Karpas-422 (cell line): Measurements from ENCODE around the gene MORC1. TPM values are rescaled to one million over a fixed set of nuclear protein-coding genes. Genes with fewer than 3 reads are reported as not detected.

ENCODE experiments used
- DNase-seq: peaks from one replicate; pipeline ENCODE4 v3.0.0-alpha.2; 2015
- H2AFZ ChIP-seq: fragments of 200-600 bp; sonication (generic); 2 replicates; pipeline ENCODE4 v1.6.1; 2014; ENCODE audit warnings: antibody characterized with exemption, low read length, mixed read lengths
- H3K27ac ChIP-seq: fragments of 200-600 bp; sonication (generic); 2 replicates; pipeline ENCODE4 v1.5.1; 2014; ENCODE audit warnings: mild to moderate bottlenecking, low read length, moderate library complexity
- H3K27me3 ChIP-seq: fragments of 200-600 bp; sonication (generic); 2 replicates; pipeline ENCODE4 v1.6.1; 2014; ENCODE audit warnings: low read length, mixed read lengths
- H3K36me3 ChIP-seq: fragments of 200-600 bp; sonication (generic); 2 replicates; pipeline ENCODE4 v1.6.1; 2014; ENCODE audit warnings: low read length, mixed read lengths; ENCODE audit not compliant: insufficient read depth
- H3K4me1 ChIP-seq: fragments of 200-600 bp; sonication (generic); 2 replicates; pipeline ENCODE4 v1.6.1; 2014; ENCODE audit warnings: mild to moderate bottlenecking, low read length, mixed read lengths
- H3K4me2 ChIP-seq: fragments of 200-600 bp; sonication (generic); 2 replicates; pipeline ENCODE4 v1.6.1; 2014; ENCODE audit warnings: low read length, low read depth, mild to moderate bottlenecking; ENCODE audit not compliant: poor library complexity, severe bottlenecking
- H3K4me3 ChIP-seq: fragments of 200-600 bp; sonication (generic); 2 replicates; pipeline ENCODE4 v1.5.1; 2014; ENCODE audit warnings: mild to moderate bottlenecking, antibody characterized with exemption, low read length, mixed read lengths
- H3K79me2 ChIP-seq: fragments of 200-600 bp; sonication (generic); 2 replicates; pipeline ENCODE4 v1.6.1; 2014; ENCODE audit warnings: mild to moderate bottlenecking, low read length, mixed read lengths
- H3K9ac ChIP-seq: fragments of 200-600 bp; sonication (generic); 2 replicates; pipeline ENCODE4 v1.6.0; 2014; ENCODE audit warnings: low read length
- H3K9me2 ChIP-seq: fragments of 200-600 bp; sonication (generic), shearing (Covaris generic); replicated peaks from 2 replicates; pipeline ENCODE4 v1.6.0; 2014; ENCODE audit warnings: mild to moderate bottlenecking, low read length, moderate library complexity; ENCODE audit not compliant: insufficient read depth
- H3K9me3 ChIP-seq: fragments of 300-700, 200-600 bp; sonication (generic); 2 replicates; pipeline ENCODE4 v1.6.1; 2014; ENCODE audit warnings: low read length, mixed read lengths
- H4K20me1 ChIP-seq: fragments of 200-600 bp; sonication (generic); 2 replicates; pipeline ENCODE4 v1.6.1; 2014; ENCODE audit warnings: mild to moderate bottlenecking, antibody characterized with exemption, low read length, low read depth; ENCODE audit not compliant: insufficient read depth
- small RNA-seq: library from RNA; depleted of rRNA; stranded (forward); fragments of <200 nt; gene quantifications from one replicate; pipeline ENCODE3, GENCODE V24; 2014
- total RNA-seq: library from RNA; depleted of rRNA; stranded (reverse); fragments of >200 nt; shearing (Covaris generic); gene quantifications from 2 replicates; pipeline ENCODE4 v1.2.3, GENCODE V29; 2014; ENCODE audit warnings: low replicate concordance; rRNA removed

Gene MORC1
- total RNA-seq, 1 experiment from 2014 or later = not detected

DNA sequence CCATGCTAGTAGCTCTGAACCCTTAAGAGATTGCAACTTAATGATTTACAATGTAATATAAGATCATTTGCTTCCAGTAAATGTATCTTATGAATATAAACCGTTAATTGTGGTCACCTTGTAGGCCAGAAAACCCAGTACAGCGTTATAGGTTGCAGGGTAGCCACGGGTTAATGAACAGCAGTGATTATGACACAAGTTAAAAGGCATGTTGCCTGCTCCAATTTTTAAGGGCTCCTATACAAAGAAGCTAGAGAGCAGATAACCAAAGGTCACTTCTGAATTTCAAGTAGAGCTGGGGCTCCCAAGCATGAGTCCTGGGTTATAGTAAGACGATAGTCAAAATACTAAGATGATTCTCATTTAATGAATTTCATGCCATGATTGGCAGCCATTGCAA, 177.8 kb downstream of the MORC1 start:
- DNase-seq = no peak
- Histone ChIP-seq H3K79me2 (no peaks in the 10 kb centered on the region), H3K4me3 (no peak overlapping the region), H3K27me3 (no peaks in the 10 kb centered on the region), H3K36me3 (no peaks in the 10 kb centered on the region), H4K20me1 (no peaks in the 10 kb centered on the region), H3K27ac (no peak overlapping the region), H2AFZ (no peak overlapping the region), H3K4me1 (no peaks in the 10 kb centered on the region), H3K4me2 (no peak overlapping the region), H3K9ac (no peak overlapping the region), H3K9me3 (no peaks in the 10 kb centered on the region), H3K9me2 (no peaks in the 10 kb centered on the region)

DNA sequence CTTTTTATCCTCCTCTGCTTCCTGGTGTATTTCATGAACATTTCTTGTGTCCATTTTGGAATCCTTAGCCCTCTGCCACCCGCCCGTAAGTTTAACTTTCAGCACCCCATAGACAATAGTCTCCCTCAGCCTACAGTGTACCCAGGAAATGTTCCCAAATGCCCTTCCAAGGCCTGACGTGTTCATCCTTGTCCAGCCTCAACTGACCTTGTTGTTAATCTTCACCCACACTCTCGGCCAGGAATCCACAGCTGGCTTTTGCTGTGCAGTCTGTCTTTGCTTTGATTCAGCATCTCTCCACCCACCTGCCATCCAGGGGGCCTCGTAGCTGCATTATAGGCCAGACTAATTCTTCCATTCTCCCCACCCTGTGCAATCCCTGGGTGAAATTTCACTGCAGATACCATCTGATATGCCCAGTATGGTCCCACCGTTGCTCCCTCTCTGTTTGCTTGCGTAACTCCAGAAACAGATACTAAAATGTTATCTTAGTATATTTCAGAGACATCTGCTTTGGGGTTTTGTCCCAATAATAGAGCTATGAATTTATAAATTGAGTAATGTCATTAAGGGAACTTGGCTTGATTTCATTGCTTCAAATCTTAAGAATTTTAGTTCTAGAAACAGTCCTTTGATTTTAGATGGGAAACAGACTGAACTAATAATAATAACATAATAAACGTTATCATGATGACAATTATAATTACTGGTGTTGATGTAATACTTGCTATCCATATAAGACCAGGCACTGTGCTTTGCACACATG, 180.8 kb downstream of the MORC1 start:
- H3K4me3 ChIP-seq = no peak overlapping the region
- no peak for DNase-seq
- H3K27ac ChIP-seq = no peak overlapping the region
- no peak overlapping the region for H3K9ac ChIP-seq
- H3K4me1 ChIP-seq = no peaks in the 10 kb centered on the region
- H3K27me3 ChIP-seq = no peaks in the 10 kb centered on the region
- H3K9me2 ChIP-seq = no peaks in the 10 kb centered on the region
- H2AFZ ChIP-seq = no peak overlapping the region
- no peaks in the 10 kb centered on the region for H3K9me3 ChIP-seq
- H3K4me2 ChIP-seq = no peak overlapping the region
- no peaks in the 10 kb centered on the region for H3K36me3 ChIP-seq
- H4K20me1 ChIP-seq = no peaks in the 10 kb centered on the region
- H3K79me2 ChIP-seq = no peaks in the 10 kb centered on the region

DNA sequence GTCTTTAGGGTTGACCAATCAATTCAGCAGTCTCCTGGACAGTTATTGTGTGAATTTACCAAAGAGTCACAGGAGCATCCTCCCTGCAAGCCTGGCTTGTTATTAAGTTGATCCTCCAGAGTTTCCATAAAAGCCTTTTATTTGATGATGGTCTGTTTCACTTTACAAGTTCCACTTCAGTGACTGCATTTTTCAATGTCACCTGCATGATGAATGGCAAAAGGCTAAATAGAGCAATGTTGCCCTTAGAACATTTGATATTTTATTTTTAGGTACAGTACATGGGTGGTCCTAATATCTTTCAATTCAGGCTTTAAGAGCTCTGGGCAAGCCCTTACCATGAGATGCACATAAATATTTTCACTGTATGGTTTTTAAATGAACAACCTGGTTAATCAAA, 186.9 kb downstream of the MORC1 start:
- no peaks in the 10 kb centered on the region for H3K27me3 ChIP-seq
- H3K4me1 ChIP-seq = no peaks in the 10 kb centered on the region
- H4K20me1 ChIP-seq = no peaks in the 10 kb centered on the region
- no peak overlapping the region for H3K27ac ChIP-seq
- H3K4me3 ChIP-seq = no peak overlapping the region
- no peaks in the 10 kb centered on the region for H3K79me2 ChIP-seq
- H3K4me2 ChIP-seq = no peak overlapping the region
- H2AFZ ChIP-seq = no peak overlapping the region
- H3K9me2 ChIP-seq = no peaks in the 10 kb centered on the region
- no peaks in the 10 kb centered on the region for H3K36me3 ChIP-seq
- no peaks in the 10 kb centered on the region for H3K9me3 ChIP-seq
- no peak for DNase-seq
- no peak overlapping the region for H3K9ac ChIP-seq

DNA sequence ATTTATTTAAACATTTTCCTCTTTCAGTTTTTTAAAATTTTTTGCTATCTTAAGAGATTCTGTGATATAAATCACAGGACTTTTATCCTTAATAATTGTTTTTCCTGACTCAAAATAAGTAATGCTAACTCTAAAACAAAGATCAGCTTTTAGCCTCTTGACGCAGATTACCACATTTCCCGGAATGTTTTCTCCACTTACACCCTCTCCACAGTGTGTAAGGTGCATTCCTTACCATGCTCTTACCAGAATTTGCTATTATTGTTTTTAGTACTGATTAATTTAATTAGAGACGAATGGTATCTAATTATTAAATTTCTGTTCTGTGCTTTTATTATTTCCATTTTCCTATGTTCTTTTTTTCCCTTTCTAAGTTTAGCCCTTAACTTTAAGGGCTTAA, 199.1 kb downstream of the MORC1 start:
- H2AFZ ChIP-seq = no peak overlapping the region
- no peak overlapping the region for H3K9ac ChIP-seq
- no peaks in the 10 kb centered on the region for H3K9me2 ChIP-seq
- H3K9me3 ChIP-seq = no peaks in the 10 kb centered on the region
- no peaks in the 10 kb centered on the region for H3K27me3 ChIP-seq
- H3K4me3 ChIP-seq = no peak overlapping the region
- no peaks in the 10 kb centered on the region for H4K20me1 ChIP-seq
- H3K4me2 ChIP-seq = no peak overlapping the region
- H3K36me3 ChIP-seq = no peaks in the 10 kb centered on the region
- H3K27ac ChIP-seq = no peak overlapping the region
- no peaks in the 10 kb centered on the region for H3K79me2 ChIP-seq
- DNase-seq = no peak
- H3K4me1 ChIP-seq = no peaks in the 10 kb centered on the region

DNA sequence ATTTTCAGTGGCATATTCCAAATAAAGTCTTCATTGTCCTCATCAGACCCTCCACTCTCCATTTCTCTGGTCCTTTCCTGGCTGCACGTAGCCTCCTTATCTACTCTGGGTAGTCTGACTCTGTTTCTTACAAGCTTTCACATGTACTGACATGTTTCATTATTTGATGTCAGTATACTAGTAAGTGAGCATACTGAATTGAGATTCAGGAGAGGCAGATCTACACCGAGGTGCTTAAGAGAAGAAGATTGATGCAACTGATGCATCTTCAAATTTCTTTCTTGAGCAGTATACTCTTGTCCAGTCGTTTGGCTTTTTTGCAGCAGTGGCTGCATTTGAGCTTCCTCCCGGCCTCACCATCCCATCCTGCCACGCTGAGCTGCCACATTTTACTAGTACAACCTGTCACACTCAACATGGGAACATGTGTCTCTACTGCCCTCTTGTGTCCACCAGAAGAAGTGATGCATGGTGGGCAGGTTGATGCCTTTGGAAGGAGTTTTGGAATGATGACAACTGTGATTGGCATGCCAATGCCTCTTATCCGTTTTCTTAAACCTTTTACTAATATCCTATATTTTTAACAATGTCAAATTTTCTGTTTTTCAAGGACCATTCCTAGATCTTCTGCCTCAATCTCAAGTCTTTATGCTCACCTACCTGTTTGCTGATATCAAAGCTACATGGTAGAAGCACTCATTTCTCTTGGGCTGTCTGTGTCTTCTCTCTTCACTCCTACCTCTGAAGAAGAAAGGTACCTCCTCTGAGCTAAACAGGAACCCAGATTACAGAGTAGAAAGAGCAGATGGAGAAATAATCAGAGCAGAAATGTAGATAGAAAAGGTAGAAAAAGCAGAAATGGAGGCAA, 202.9 kb downstream of the MORC1 start:
- Histone ChIP-seq H4K20me1 (no peaks in the 10 kb centered on the region), H3K79me2 (no peaks in the 10 kb centered on the region), H3K4me2 (no peak overlapping the region), H3K4me1 (no peaks in the 10 kb centered on the region), H3K9me2 (no peaks in the 10 kb centered on the region), H3K9me3 (no peaks in the 10 kb centered on the region), H2AFZ (no peak overlapping the region), H3K4me3 (no peak overlapping the region), H3K27ac (no peak overlapping the region), H3K27me3 (no peaks in the 10 kb centered on the region), H3K36me3 (no peaks in the 10 kb centered on the region), H3K9ac (no peak overlapping the region)
- DNase-seq = peak; percentile 79

DNA sequence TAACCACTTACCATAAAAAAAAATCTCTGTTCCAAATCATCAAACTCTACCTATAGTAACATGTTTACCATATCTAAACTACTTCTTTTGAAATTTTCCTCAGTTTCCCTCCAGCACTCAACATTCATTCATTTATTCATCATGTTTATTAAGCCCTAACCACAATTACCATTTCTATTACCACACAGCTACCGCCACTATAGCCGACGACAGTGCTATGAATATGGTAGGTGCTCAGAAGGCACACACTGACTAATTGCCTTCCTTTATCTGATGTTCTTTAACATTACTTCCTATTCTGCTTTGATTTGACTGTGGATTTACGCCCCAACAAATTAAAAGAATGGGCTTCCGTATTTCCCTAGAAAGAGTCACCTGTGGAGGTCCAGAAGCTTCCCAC, 208.1 kb downstream of the MORC1 start:
- Histone ChIP-seq H3K4me3 (no peak overlapping the region), H3K27ac (no peak overlapping the region), H3K36me3 (no peaks in the 10 kb centered on the region), H4K20me1 (no peaks in the 10 kb centered on the region), H3K9me2 (no peaks in the 10 kb centered on the region), H3K9ac (no peak overlapping the region), H3K9me3 (no peaks in the 10 kb centered on the region), H3K27me3 (no peaks in the 10 kb centered on the region), H2AFZ (no peak overlapping the region), H3K79me2 (no peaks in the 10 kb centered on the region), H3K4me1 (no peaks in the 10 kb centered on the region), H3K4me2 (no peak overlapping the region)
- no peak for DNase-seq

Small RNA genes lying within 50 kb of the gene (small RNA-seq; reads per million reads assigned to genes)
- gene RF00012 = not detected

Other genes with a start within 250 kb of the MORC1 start
- not detected in 2 replicates for gene GUCA1C, start 164.3 kb downstream of the MORC1 start, total RNA-seq
- not detected in 2 replicates for gene C3orf85, start 18.6 kb upstream of the MORC1 start, total RNA-seq
- not detected in 2 replicates for gene DPPA2, start 198.4 kb upstream of the MORC1 start, total RNA-seq
- gene DPPA4, start 219.4 kb upstream of the MORC1 start, total RNA-seq = not detected in 2 replicates